GM19467 (cell line): ENCODE results near the gene CBFA2T3.

ENCODE experiments used
- ATAC-seq: cut with Tn5 transposase; IDR thresholded peaks from one replicate; pipeline ENCODE4 v1.9.1; 2021; ENCODE audit warnings: mild to moderate bottlenecking, moderate library complexity; ENCODE audit not compliant: unreplicated experiment

Gene CBFA2T3

GRCh38 chr16:88880226-88881006, 96.6 kb downstream of the CBFA2T3 start:
- no peak for ATAC-seq

- no peak for ATAC-seq
These were observed 97.3 kb downstream of the CBFA2T3 start for GRCh38 chr16:88879788-88880055.

- ATAC-seq = no peak
These were observed 97.8 kb downstream of the CBFA2T3 start for GRCh38 chr16:88878967-88879787.

- ATAC-seq = no peak
These were observed 98.7 kb downstream of the CBFA2T3 start for GRCh38 chr16:88878356-88878755.

- no peak for ATAC-seq
These were observed 99.3 kb downstream of the CBFA2T3 start for GRCh38 chr16:88877564-88878289.

GRCh38 chr16:88876942-88877526, 100.0 kb downstream of the CBFA2T3 start:
- ATAC-seq = no peak

- ATAC-seq = no peak
These were observed 101.2 kb downstream of the CBFA2T3 start for GRCh38 chr16:88875703-88876234.

GRCh38 chr16:88874938-88875599, 101.9 kb downstream of the CBFA2T3 start:
- ATAC-seq = no peak

- no peak for ATAC-seq
These were observed 104.2 kb downstream of the CBFA2T3 start for GRCh38 chr16:88872650-88873331.

GRCh38 chr16:88871730-88872416, 105.1 kb downstream of the CBFA2T3 start:
- ATAC-seq = no peak

GRCh38 chr16:88871349-88871702, 105.7 kb downstream of the CBFA2T3 start:
- ATAC-seq = no peak

- no peak for ATAC-seq
These were observed 106.2 kb downstream of the CBFA2T3 start for GRCh38 chr16:88870608-88871348.

GRCh38 chr16:88869673-88869980, 107.4 kb downstream of the CBFA2T3 start:
- no peak for ATAC-seq

- no peak for ATAC-seq
These were observed 107.9 kb downstream of the CBFA2T3 start for GRCh38 chr16:88868974-88869672.

GRCh38 chr16:88867581-88868246, 109.3 kb downstream of the CBFA2T3 start:
- ATAC-seq = no peak

- ATAC-seq = no peak
These were observed 110.7 kb downstream of the CBFA2T3 start, which contains the start of gene PABPN1L for GRCh38 chr16:88866151-88866920. Gene PABPN1L, minus strand, starts transcription at chr16:88866660. Its CDS starts 54 bp downstream, at chr16:88866606.

GRCh38 chr16:88865742-88866141, 111.3 kb downstream of the CBFA2T3 start:
- no peak for ATAC-seq
